ENCODE data around the gene CCL11.

DNA sequence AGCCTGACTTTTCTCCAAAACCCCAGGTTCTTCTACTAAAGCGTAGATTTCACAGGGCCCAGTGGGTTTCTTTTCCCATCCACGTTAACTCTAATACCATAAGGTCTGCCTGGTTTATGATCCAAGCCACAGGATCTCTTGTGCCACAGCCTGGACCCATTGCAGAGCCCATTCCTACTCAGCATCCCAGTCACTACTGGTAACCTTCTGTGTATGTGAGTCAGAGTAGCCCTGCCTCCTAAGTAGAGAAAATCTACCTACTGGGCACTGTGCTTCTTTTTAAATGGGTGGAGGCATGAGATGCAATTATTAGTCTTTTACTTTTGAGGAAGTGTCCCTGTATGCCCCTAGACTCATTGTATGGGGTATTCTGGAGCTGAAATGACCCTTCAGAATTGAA is 13.5 kb downstream of the CCL11 start:
- TF ChIP-seq, protein P1, sequence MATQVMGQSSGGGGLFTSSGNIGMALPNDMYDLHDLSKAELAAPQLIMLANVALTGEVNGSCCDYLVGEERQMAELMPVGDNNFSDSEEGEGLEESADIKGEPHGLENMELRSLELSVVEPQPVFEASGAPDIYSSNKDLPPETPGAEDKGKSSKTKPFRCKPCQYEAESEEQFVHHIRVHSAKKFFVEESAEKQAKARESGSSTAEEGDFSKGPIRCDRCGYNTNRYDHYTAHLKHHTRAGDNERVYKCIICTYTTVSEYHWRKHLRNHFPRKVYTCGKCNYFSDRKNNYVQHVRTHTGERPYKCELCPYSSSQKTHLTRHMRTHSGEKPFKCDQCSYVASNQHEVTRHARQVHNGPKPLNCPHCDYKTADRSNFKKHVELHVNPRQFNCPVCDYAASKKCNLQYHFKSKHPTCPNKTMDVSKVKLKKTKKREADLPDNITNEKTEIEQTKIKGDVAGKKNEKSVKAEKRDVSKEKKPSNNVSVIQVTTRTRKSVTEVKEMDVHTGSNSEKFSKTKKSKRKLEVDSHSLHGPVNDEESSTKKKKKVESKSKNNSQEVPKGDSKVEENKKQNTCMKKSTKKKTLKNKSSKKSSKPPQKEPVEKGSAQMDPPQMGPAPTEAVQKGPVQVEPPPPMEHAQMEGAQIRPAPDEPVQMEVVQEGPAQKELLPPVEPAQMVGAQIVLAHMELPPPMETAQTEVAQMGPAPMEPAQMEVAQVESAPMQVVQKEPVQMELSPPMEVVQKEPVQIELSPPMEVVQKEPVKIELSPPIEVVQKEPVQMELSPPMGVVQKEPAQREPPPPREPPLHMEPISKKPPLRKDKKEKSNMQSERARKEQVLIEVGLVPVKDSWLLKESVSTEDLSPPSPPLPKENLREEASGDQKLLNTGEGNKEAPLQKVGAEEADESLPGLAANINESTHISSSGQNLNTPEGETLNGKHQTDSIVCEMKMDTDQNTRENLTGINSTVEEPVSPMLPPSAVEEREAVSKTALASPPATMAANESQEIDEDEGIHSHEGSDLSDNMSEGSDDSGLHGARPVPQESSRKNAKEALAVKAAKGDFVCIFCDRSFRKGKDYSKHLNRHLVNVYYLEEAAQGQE (IDR thresholded peaks at IDR 0.05; ENCODE audit: insufficient read depth in 1 of 2, low read depth in 2 of 2, low read length in 1 of 2), result no peak
- TF ChIP-seq, protein P2, sequence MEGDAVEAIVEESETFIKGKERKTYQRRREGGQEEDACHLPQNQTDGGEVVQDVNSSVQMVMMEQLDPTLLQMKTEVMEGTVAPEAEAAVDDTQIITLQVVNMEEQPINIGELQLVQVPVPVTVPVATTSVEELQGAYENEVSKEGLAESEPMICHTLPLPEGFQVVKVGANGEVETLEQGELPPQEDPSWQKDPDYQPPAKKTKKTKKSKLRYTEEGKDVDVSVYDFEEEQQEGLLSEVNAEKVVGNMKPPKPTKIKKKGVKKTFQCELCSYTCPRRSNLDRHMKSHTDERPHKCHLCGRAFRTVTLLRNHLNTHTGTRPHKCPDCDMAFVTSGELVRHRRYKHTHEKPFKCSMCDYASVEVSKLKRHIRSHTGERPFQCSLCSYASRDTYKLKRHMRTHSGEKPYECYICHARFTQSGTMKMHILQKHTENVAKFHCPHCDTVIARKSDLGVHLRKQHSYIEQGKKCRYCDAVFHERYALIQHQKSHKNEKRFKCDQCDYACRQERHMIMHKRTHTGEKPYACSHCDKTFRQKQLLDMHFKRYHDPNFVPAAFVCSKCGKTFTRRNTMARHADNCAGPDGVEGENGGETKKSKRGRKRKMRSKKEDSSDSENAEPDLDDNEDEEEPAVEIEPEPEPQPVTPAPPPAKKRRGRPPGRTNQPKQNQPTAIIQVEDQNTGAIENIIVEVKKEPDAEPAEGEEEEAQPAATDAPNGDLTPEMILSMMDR (IDR thresholded peaks at IDR 0.05), result no peak

Data from Panc1 (cell line).